NCI-H748 (cell line): ENCODE measurements around the gene RNF125.

ENCODE experiments used
- DNase-seq: peaks from one replicate; lab custom pipeline; 2025; ENCODE audit not compliant: unreplicated experiment; lab: John Stamatoyannopoulos, UW

Gene RNF125

DNA sequence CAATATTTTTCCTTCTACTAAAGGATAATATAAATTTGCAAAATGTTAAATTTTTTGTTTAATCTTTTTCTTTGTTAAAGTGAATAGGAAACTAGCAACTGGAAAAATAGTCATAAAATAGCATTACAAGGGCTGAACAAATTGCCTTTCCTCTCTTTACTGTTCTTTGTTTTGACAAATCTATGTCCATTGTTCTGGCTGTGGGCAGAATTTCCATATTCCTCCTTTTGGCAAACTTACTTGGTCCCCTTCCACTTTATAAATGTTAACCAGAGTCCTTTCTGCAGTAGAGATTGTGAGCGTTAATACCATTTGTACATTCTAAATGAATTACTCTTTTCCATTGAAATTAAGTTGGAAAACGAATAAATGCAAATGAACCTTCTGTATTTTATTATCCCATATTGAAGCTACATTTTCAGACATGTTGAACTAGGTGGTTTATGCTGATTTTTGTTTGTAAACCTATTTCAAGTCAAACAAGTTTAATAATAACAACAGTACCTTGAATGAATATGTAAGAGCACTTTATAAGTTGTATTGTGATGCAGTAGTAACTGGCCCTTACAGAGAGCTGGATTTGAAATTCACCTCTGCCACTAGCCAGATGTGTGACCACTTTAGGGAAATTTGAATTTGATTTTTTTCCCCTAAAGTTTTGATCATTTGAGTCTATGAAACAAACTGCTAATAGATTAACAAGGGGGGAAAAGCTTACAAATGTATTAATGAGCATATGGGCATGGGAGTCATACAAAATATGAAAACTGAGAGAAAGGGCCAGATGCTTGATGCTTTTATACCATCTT is 3.3 kb downstream of the RNF125 start:
- no peak for DNase-seq

DNA sequence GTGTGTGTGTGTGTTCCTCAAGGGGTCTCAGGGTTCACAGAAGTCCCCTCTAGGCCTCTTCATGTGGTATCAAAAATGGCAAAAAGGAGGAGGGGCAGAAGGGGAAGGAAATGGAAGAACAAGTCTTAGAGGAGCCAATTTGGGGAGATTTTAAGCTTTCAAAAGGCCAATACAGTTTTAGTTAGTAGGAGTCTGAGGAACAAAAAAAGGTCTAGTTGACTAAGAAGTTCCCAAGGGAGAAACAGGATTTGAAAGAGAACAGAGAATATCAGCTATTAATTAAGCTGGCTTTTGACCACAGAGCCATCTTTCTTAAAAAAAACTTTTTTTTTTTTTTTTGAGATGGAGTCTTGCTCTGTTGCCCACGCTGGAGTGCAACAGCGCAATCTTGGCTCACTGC is 7.1 kb downstream of the RNF125 start:
- DNase-seq = no peak

DNA sequence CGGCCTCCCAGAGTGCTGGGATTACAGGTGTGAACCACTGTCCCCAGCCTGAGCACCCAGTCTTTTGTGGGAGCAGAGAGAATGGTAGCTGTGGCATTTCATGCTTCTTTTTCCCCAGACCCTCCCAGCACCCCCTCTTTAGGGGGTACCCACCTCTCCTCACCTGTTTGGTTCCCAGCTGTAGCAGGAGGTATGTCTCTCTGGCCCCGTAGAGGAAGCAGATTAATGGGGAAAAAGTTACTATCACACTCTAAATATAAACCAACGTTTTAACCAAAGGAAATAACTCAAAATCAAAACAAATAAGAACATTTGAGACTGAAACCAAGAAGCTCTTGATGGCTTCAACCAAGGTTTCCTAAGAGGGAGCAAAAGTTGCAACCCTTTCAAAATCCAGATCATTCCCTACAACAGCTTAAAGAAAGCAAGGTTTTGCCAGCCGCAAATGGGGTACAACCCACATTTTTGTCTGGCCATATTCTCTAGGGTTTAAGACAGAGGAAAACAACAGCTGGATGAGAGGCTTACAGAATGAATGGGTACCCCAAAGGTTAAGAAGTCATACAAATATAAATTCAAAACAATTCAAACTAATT is 8.0 kb downstream of the RNF125 start:
- DNase-seq = no peak

DNA sequence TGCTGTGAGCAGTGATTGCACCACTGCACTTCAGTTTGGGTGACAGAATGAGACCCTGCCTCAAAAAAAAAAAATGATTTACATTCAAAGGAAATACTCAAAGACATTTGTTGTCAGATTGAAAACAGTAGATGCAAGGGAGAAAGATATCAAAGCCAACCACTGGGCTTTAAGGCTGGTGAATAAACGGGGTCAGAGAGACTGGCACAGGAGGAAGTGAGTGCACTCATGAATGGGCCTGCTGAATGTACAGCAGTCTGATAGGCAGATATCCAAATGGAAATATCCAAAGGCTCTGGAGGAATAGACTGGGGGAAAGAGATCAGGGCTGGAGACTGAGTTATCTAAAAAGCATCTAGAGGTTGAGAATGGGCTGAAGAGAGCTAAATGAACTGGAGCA is 10.9 kb downstream of the RNF125 start:
- DNase-seq = no peak

DNA sequence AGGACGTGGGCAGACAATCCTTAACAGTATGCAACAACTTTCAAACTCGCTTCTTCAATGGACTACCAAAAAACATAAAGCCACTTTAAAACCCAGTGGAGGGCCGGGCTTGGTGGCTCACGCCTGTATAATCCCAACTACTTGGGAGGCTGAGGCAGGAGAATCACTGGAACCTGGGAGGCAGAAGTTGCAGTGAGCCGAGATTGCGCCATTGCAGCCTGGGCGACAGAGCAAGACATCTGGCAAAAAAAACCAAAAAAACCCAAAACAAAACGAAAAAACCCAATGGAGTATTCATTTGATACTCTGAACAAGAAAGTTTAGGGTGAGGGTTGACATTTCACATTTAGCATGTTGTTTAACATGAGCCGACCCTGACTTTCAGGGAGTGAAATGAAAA is 14.0 kb downstream of the RNF125 start:
- no peak for DNase-seq

DNA sequence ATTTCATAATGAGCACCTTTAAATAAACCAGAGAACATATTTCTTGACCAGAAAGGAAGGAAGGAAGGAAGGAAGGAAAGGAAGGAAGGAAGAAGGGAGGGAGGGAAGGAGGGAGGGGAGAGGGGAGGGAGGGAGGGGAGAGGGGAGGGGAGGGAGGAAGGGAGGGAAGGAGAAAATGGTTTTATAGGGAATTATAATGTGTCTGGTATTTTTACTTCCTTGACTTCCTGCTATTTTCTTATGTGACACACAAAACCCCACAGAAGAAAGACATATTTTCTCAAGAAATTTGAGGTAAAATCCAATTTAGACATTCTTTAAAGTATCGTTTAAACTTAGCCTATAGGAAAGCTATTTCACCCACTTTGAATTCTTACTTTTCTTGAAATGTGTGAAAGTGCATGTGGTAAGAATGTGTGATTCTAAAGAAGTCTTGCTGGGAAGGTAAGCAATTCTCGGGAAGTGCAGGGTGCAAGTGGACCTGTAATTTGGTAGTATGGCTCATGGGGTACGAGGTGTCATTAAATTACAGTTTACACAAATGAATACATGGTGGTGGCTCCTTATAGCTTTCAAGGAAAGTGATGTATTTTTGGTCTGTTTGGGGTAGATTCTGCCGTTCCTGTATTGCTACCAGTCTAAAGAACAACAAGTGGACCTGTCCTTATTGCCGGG is 18.0 kb downstream of the RNF125 start:
- no peak for DNase-seq

DNA sequence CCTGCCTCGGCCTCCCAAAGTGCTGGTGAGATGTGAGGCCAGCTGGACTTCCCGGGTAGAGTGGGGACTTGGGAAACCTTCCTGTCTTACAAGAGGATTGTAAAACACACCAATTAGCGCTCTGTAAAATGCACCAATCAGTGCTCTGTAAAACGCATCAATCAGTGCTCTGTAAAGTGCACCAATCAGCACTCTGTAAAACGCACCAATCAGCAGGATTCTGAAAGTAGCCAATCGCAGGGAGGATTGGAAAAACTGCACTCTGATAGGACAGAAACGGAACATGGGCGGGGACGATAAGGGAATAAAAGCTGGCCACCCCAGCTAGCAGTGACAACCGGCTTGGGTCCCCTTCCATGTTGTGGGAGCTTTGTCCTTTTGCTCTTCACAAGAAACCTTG is 19.0 kb downstream of the RNF125 start:
- DNase-seq = no peak

DNA sequence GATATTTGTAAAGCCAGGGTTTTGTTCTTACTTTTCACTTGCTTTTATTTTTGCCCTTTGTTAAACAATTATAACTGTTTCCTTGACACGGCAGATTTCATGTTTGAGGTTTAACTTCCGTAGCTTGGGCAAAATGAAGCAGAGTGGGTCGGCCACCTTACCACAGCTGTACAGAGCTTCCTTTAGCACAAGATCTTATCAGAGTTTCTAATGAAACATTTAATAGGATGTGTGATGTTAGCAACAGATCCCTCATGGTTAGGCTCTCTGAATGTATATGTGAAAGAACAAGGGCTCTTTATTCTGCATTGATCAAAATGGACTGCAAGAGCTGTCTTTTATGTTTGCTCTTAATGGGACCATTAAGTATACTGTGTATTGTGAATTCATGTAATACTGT is 22.3 kb downstream of the RNF125 start:
- DNase-seq = no peak

DNA sequence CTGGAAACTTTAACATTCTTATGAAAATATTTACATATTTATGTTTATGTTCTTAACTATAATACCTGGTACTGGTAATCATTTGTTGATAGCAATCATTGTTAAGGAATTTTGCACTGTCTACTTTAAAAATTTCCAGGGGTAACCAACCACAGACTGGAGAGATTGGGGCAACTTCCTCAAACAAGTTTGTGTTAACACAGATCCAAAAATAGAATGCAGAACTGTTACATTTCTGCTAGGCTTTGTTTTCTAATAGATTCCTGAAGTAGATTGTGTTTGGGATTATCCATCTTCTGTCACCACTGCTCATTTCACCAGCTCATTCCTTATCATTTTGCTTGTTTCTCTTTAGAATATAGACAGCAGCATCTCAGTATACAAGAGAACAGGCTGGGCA is 23.7 kb downstream of the RNF125 start:
- no peak for DNase-seq

DNA sequence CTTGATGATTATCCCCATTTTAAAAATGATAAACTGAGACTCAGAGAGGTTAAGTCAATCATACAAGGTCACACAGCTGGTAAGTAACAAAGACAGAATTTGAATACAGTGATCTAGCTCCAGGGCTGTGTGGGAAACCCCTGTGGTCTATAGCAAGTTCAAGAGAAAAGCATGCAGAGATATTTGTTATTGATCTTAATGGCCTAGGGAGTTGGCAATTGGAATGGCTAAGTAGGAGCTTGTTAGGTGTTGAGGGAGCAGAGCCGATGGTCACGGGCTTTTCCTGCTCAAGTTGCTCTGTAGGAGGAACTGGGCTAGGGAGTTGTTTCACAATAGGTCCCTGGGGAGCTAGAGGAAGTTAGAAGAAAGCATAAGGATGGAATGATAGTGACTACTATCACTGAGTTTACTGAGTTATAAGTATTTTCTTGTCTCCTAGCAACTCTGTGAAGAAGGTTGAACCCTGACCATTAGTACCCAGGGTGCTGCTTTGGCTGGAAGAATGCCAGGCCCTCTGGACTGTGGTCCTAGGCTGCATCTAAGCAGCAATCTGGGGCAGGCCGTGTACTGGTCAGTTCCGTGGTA is 30.0 kb downstream of the RNF125 start:
- DNase-seq = peak; percentile 10

DNA sequence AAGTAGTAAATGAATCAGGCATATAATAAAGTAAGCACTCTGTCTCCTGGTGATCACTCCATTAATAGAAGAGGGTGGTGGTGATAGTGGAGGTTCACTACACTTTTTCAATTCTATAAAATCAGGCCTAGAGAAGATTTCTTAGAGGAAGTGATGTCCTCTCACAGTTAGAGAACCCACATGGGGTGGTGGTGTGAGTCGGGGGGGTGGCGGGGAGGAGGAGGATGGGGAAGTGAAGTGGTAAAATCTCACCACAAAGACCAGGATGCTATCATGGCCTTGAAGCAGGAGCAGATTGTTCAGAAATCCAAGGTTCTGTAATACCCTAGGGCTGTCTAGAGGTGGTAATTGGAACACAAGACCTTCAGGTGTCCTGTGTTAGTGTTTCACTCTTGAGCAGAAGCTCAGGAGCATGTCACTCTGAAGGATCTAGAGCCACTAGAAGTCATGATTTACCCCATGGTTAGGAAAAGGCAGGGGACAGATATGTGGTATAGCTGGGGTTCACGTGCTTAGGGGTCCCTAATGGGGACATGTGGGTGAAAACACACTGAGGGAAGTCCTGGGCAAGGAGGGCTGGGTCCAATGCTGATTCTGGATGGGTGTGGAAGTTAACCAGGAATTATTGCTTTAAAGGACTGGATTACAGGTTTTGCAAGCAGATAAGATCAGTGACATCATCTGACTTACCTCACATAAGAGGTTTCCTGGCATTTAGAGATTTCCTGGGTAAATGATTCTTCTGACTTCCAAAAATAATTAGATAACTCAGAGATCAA is 31.0 kb downstream of the RNF125 start:
- no peak for DNase-seq

DNA sequence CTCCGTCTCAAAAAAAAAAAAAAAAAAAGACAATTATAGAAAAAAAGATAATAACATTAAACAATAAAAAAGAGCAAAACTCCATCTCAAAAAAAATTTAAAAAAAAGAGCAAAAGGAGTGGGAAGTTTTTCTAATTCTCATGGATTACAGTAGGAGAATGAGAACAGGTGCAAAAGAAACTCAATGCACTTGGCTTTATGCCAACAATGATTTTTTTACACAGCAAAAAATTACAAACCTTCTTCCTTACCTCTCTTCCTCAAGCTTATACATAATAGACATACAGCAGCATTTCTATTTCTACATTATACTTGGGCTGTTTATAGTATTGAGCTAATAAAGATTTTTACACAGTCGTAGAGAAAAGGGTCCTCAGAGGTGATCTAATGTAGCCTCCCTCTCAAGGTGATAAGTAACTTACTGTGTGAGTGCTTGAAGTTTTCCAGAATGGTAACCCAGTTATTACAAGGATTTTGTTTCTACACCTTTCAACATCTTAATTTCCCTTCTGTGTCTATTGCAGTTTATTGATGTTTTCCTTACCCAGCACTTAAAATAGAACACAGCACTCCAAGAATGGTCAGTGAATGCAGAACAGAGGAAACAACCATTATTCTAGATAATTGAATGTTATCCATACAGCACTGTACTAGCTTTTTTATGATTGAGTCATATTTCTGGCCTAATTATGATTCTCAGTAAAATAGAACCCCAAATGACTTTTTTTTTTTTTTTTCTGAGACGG is 38.2 kb downstream of the RNF125 start:
- peak; percentile 21 for DNase-seq

DNA sequence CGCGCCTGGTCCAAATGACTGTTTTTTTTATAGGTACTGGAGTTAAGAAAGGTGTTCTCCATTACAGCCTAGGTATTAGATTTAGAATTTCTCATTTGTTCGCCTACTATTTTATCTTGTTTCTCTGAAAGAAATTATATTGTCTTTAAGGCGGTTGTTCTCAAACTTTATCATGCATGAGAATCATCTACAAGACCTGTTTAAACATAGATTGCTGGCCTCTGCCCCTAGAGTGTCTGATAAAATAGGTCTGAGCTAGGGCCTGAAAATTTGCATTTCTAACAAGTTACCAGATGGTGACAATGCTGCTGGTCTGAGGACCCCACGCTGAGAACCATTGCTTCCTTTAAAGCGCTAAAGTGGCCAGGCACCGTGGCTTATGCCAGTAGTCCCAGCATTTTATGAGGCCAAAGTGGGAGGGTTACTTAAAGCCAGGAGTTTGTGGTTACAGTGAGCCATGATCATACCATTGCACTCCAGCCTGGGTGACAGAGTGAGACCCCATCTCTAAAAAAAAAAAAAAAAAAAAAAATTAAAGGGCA is 39.1 kb downstream of the RNF125 start:
- peak; percentile 8 for DNase-seq

DNA sequence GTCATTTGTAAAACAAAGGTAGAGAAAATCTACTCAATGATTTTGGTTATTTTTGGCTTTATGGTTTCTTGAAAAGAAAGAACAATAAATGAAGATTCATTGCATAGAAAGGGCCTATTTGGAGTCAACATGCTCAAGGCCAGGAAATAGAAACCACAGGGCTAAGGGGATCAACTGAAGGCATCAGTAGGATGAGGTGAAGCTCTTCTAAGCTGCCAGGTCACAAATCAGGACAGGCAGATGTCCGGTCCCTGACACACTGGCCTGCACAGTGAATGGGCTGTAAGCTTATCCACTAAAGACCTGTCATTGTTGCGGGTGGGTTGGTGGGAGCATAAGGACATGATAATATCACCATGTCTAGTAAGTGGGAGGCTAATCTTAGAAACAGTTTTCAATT is 41.4 kb downstream of the RNF125 start:
- no peak for DNase-seq

DNA sequence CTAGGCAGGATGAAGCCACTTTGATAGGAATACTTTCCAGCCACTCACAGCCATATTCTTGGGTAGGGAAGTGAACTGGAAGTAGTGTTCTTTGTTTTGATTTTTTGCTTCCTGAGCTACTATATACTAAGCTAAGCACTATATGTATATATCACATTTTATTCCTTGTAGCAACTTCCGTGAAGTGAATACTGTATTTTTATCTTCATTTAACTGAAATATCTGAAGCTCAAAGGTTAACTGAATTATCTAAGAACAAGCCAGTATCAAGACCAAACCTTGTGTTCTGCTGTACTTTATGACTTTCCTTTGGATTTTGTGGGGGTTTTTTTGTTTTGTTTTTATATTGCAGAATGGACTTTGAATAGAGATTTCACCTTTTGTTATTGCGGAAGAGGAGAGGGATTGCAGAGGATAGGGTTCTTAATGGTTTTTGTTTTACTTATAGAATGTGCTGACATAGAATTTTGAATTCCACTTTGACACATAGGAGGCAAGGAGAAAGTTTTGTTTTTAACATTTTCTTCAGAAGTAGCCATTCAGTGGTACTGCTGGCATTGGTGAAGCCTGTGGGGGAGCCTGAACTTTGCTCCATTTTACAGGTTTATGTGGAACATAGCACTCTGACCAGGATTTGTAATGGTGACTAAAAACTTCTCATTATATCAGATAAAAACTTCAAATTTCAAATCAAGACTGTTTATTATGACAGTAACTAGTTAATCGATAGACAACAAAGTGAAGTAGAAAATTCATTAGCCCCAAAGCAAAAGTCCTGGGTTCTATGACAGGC is 48.9 kb downstream of the RNF125 start:
- no peak for DNase-seq

DNA sequence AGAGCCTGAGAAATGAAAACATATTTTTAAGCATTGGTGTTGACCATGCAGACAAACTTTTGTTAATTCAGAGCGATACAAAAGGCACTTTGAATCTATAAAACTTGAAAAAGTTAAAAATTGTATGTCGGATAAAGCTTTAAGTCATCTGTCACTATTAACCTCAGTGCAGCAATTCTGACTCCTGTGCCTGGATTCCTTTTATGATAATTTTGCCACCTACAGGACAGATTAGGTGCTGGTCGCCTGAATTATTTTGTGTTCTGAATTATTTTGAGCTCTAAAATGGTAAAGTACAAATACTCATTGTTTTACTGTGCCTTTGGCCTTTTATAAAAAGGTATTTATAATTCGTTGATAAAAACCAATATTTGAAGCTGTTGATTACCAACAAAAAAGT is 53.7 kb downstream of the RNF125 start:
- DNase-seq = peak; percentile 4

DNA sequence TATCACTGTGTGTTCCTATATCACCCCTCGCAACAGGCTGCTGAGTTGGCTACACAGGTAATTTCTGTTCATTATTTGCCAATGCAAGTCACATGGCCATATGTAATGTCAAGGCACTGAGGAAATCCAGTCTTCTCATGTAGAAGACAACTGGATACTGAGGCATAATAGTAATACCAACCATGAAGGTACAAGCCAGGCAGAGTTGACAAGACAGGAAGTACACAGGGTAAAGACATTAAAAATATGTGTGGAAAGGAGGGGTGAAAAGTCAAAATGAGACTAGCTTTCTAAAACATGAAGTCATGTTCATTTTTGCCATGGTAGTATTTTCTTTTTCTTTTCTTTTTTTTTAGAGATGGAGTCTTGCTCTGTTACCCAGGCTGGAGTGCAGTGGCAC is 55.6 kb downstream of the RNF125 start:
- no peak for DNase-seq

DNA sequence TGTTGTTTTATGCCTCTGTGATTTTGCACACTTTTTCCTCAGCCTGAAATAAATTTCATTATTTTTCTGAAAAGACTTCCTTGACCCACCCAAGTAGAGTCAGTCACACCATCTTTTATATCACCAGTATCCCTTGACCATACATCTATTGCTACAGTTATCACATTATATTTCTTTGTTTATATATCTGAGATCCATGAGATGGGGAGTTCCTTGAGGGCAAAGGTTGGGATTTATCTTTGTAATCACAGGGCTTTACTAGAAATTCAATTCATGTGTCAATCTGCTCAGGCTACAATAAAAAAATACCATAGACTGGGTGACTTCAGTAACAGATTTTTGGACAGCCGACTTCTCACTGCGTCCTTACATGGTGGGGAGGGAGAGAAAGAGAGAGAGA is 60.2 kb downstream of the RNF125 start:
- no peak for DNase-seq

DNA sequence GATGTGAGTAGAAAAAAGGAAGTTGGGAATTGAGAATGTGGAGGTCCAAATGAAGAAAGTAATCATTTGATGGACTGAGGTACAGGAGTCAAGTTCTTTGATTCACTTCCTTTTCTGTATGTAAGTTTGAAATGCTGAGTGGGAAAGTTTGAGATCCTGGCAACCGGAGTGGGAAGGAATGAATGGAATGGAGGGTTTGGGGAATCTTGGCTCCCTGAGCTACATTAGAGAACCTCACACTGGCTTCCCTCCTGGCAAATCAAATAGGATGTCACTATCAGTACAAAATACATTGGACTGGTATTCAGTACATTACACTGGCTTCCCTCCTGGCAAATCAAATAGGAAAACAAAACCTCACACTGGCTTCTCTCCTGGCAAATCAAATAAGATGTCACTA is 63.3 kb downstream of the RNF125 start:
- no peak for DNase-seq
